MM.1S (cell line): ENCODE results near the gene GDF2.

Experiments
- DNase-seq: peaks from one replicate; pipeline ENCODE4 v3.0.0-alpha.2; 2015
- H2AFZ ChIP-seq: fragments of 300-600 bp; sonication (generic); 2 replicates; pipeline ENCODE4 v1.6.0; 2016; ENCODE audit warnings: antibody characterized with exemption, low read length
- H3F3A ChIP-seq: fragments of 300-600 bp; sonication (generic); 2 replicates; pipeline ENCODE4 v1.6.1; 2016; ENCODE audit warnings: mild to moderate bottlenecking, antibody characterized with exemption, low read length, moderate library complexity, mixed read lengths; ENCODE audit not compliant: insufficient read depth
- H3K27ac ChIP-seq: fragments of 300-600 bp; sonication (generic); 2 replicates; pipeline ENCODE4 v1.5.1; 2016; ENCODE audit warnings: mild to moderate bottlenecking, low read length
- H3K27me3 ChIP-seq: fragments of 300-600 bp; sonication (generic); replicated peaks from 2 replicates; pipeline ENCODE4 v1.6.0; 2016; ENCODE audit warnings: low read length; ENCODE audit not compliant: insufficient read depth
- H3K36me3 ChIP-seq: fragments of 300-600 bp; sonication (generic); replicated peaks from 2 replicates; pipeline ENCODE4 v1.6.1; 2016; ENCODE audit warnings: mild to moderate bottlenecking, low read length, mixed read lengths; ENCODE audit not compliant: insufficient read depth
- H3K4me1 ChIP-seq: fragments of 300-600 bp; sonication (generic); 2 replicates; pipeline ENCODE4 v1.6.1; 2016; ENCODE audit warnings: low read length, mixed read lengths
- H3K4me2 ChIP-seq: fragments of 300-600 bp; sonication (generic); 2 replicates; pipeline ENCODE4 v1.6.0; 2016; ENCODE audit warnings: low read depth, low read length
- H3K4me3 ChIP-seq: fragments of 300-600 bp; sonication (generic); 2 replicates; pipeline ENCODE4 v1.5.1; 2016; ENCODE audit warnings: low read length, mixed read lengths
- H3K79me2 ChIP-seq: fragments of 300-600 bp; sonication (generic); 2 replicates; pipeline ENCODE4 v1.6.1; 2016; ENCODE audit warnings: mixed run types, low read length, mixed read lengths
- H3K9ac ChIP-seq: fragments of 300-600 bp; sonication (generic); 2 replicates; pipeline ENCODE4 v1.6.1; 2016; ENCODE audit warnings: low read length, mixed read lengths
- H3K9me2 ChIP-seq: fragments of 300-600 bp; sonication (generic); replicated peaks from 2 replicates; pipeline ENCODE4 v1.6.1; 2016; ENCODE audit warnings: mild to moderate bottlenecking, low read length, mixed read lengths; ENCODE audit not compliant: insufficient read depth
- H3K9me3 ChIP-seq: fragments of 300-600 bp; sonication (generic); replicated peaks from 2 replicates; pipeline ENCODE4 v1.6.1; 2016; ENCODE audit warnings: mild to moderate bottlenecking, low read length, mixed read lengths; ENCODE audit not compliant: insufficient read depth
- H4K20me1 ChIP-seq: fragments of 300-600 bp; sonication (generic); 2 replicates; pipeline ENCODE4 v1.6.1; 2016; ENCODE audit warnings: mild to moderate bottlenecking, low read length, moderate library complexity, mixed read lengths; ENCODE audit not compliant: insufficient read depth
- EZH2 ChIP-seq: fragments of 300-600 bp; sonication (generic); optimal IDR thresholded peaks from 2 replicates; pipeline ENCODE3; 2017; ENCODE audit warnings: low read depth, mild to moderate bottlenecking, antibody characterized with exemption, low read length, mixed read lengths
- EZH2phosphoT487 ChIP-seq: fragments of 300-600 bp; sonication (generic); IDR thresholded peaks from 2 replicates; pipeline ENCODE4 v1.6.1; 2018; ENCODE audit warnings: antibody characterized with exemption, low read length
- TF ChIP-seq, protein P1 (sequence below): fragments of 300-600 bp; sonication (generic); IDR thresholded peaks from 2 replicates; pipeline ENCODE4 v1.5.1; 2016; ENCODE audit warnings: antibody characterized with exemption, low read length, mixed read lengths

The GDF2 gene

DNA sequence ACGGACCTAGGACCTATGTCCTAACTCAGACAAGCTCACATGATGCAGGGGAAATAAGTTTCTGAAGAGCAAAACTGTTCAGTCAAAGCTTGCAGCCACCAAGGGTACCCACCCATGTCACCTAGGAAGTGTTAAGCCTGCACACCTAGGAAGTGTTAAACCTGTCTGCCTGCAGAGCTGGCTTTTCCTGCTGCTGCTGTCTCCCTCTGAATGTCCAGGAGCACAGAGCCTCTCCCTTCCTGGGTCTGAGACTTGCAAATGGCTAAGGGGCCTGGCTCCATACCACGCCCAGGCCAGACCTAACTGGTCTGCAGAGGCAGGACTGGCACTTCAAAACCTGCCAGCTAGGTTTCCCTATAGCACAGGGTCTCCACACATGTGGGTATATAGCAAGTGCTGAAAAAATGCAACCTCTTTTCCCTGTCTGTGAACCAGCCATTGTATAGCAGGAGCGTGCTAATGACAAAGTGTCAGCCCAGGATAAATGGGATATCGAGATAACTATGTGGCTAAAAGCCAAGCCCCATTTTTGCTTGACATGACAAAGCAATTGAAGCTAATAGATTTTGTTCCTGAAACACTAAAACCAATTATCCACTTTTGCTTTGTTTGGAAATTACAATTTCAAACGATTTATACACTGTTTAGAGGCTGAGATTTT lies 1.5 kb downstream of the GDF2 start:
- Histone ChIP-seq H3K9ac (no peak overlapping the region), H3K4me3 (no peak overlapping the region), H3K27me3 (no peaks in the 10 kb centered on the region), H3K4me2 (no peak overlapping the region), H3K79me2 (no peaks in the 10 kb centered on the region), H3K9me3 (no peaks in the 10 kb centered on the region), H3K4me1 (no peaks in the 10 kb centered on the region), H2AFZ (no peak overlapping the region), H3K9me2 (no peaks in the 10 kb centered on the region), H3K27ac (no peak overlapping the region), H3K36me3 (no peaks in the 10 kb centered on the region), H4K20me1 (no peaks in the 10 kb centered on the region), H3F3A (no peaks in the 10 kb centered on the region)
- DNase-seq: no peak
- no peak for TF ChIP-seq EZH2
- TF ChIP-seq, protein P1, sequence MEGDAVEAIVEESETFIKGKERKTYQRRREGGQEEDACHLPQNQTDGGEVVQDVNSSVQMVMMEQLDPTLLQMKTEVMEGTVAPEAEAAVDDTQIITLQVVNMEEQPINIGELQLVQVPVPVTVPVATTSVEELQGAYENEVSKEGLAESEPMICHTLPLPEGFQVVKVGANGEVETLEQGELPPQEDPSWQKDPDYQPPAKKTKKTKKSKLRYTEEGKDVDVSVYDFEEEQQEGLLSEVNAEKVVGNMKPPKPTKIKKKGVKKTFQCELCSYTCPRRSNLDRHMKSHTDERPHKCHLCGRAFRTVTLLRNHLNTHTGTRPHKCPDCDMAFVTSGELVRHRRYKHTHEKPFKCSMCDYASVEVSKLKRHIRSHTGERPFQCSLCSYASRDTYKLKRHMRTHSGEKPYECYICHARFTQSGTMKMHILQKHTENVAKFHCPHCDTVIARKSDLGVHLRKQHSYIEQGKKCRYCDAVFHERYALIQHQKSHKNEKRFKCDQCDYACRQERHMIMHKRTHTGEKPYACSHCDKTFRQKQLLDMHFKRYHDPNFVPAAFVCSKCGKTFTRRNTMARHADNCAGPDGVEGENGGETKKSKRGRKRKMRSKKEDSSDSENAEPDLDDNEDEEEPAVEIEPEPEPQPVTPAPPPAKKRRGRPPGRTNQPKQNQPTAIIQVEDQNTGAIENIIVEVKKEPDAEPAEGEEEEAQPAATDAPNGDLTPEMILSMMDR: no peak
- TF ChIP-seq EZH2phosphoT487: no peak

DNA sequence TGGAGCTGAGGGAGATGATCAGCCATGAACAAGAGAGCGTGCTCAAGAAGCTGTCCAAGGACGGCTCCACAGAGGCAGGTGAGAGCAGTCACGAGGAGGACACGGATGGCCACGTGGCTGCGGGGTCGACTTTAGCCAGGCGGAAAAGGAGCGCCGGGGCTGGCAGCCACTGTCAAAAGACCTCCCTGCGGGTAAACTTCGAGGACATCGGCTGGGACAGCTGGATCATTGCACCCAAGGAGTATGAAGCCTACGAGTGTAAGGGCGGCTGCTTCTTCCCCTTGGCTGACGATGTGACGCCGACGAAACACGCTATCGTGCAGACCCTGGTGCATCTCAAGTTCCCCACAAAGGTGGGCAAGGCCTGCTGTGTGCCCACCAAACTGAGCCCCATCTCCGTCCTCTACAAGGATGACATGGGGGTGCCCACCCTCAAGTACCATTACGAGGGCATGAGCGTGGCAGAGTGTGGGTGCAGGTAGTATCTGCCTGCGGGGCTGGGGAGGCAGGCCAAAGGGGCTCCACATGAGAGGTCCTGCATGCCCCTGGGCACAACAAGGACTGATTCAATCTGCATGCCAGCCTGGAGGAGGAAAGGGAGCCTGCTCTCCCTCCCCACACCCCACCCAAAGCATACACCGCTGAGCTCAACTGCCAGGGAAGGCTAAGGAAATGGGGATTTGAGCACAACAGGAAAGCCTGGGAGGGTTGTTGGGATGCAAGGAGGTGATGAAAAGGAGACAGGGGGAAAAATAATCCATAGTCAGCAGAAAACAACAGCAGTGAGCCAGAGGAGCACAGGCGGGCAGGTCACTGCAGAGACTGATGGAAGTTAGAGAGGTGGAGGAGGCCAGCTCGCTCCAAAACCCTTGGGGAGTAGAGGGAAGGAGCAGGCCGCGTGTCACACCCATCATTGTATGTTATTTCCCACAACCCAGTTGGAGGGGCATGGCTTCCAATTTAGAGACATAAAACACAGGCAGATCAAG lies 3.3 kb downstream of the GDF2 start:
- no peak for TF ChIP-seq EZH2
- TF ChIP-seq EZH2phosphoT487: no peak
- TF ChIP-seq, protein P1: no peak
- Histone ChIP-seq H3K4me1 (no peaks in the 10 kb centered on the region), H2AFZ (no peak overlapping the region), H3F3A (no peaks in the 10 kb centered on the region), H3K4me2 (no peak overlapping the region), H3K4me3 (no peak overlapping the region), H3K36me3 (no peaks in the 10 kb centered on the region), H3K27ac (no peak overlapping the region), H3K9me2 (no peaks in the 10 kb centered on the region), H3K27me3 (no peaks in the 10 kb centered on the region), H4K20me1 (no peaks in the 10 kb centered on the region), H3K9ac (no peak overlapping the region), H3K9me3 (no peaks in the 10 kb centered on the region), H3K79me2 (no peaks in the 10 kb centered on the region)
- DNase-seq: no peak

DNA sequence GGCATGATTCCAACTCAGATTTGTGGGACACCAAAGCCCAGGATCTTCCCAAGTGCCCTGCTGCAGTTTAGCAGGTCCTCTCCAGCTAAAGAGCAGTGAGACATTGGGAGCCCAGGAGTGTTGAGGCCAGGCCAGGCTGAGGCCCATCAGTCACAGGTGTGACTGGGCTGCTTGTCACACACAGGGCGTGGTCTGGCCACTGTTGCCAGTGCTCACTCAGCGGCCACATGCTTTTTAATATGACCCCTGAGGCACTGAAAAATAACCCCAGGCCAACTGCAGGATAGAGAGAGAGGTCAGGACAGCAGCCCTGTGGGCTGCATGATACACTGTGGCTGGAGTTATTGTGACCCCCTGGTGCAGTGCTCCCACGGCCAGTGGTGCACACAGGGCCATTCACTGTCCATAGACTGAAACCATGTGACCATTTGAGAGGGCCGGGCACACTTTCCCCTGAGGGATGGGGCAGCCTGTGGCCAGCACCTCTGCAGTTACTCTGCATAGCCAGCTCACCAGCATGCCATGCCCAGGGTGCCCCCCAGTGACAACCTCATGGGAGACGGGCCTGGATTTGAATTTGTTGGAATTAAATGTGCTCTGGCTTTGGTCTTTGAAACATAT lies 4.2 kb downstream of the GDF2 start:
- H3K27ac ChIP-seq: no peak overlapping the region
- H3K4me1 ChIP-seq: no peaks in the 10 kb centered on the region
- H3K36me3 ChIP-seq: no peaks in the 10 kb centered on the region
- no peaks in the 10 kb centered on the region for H3K9me3 ChIP-seq
- no peaks in the 10 kb centered on the region for H3F3A ChIP-seq
- no peak for DNase-seq
- H3K4me2 ChIP-seq: no peak overlapping the region
- TF ChIP-seq EZH2phosphoT487 (no peak), EZH2 (no peak)
- TF ChIP-seq, protein P1: no peak
- no peaks in the 10 kb centered on the region for H4K20me1 ChIP-seq
- no peaks in the 10 kb centered on the region for H3K9me2 ChIP-seq
- H2AFZ ChIP-seq: no peak overlapping the region
- H3K4me3 ChIP-seq: no peak overlapping the region
- no peaks in the 10 kb centered on the region for H3K79me2 ChIP-seq
- H3K27me3 ChIP-seq: no peaks in the 10 kb centered on the region
- H3K9ac ChIP-seq: no peak overlapping the region
